HG03558 (cell line): ENCODE results near the gene ZXDC.

Source experiments
- ATAC-seq: cut with Tn5 transposase; IDR thresholded peaks from one replicate; pipeline ENCODE4 v1.9.1; 2021; ENCODE audit warnings: moderate number of reproducible peaks; ENCODE audit not compliant: unreplicated experiment; ENCODE audit errors: extremely low read depth

ZXDC gene

GRCh38 chr3:126421573-126422119 lies 54.0 kb downstream of the ZXDC start:
- no peak for ATAC-seq

GRCh38 chr3:126419886-126420786 lies 55.6 kb downstream of the ZXDC start:
- ATAC-seq: no peak

- ATAC-seq: no peak
Measured at GRCh38 chr3:126419151-126419703, 56.5 kb downstream of the ZXDC start.

- no peak for ATAC-seq
Measured at GRCh38 chr3:126418661-126419131, 57.0 kb downstream of the ZXDC start.

GRCh38 chr3:126417981-126418530 lies 57.6 kb downstream of the ZXDC start:
- ATAC-seq: no peak

- no peak for ATAC-seq
Measured at GRCh38 chr3:126417515-126417914, 58.2 kb downstream of the ZXDC start.

- ATAC-seq: no peak
Measured at GRCh38 chr3:126416943-126417342, 58.7 kb downstream of the ZXDC start.

- no peak for ATAC-seq
Measured at GRCh38 chr3:126415661-126416591, 59.8 kb downstream of the ZXDC start.

GRCh38 chr3:126414961-126415660 lies 60.6 kb downstream of the ZXDC start:
- ATAC-seq: no peak

- no peak for ATAC-seq
Measured at GRCh38 chr3:126414406-126414805, 61.3 kb downstream of the ZXDC start.

GRCh38 chr3:126413693-126414080 lies 62.0 kb downstream of the ZXDC start:
- ATAC-seq: no peak

- no peak for ATAC-seq
Measured at GRCh38 chr3:126412841-126413692, 62.6 kb downstream of the ZXDC start.

GRCh38 chr3:126408099-126408498 lies 67.6 kb downstream of the ZXDC start:
- ATAC-seq: no peak

GRCh38 chr3:126407412-126408044 lies 68.2 kb downstream of the ZXDC start:
- ATAC-seq: no peak

GRCh38 chr3:126406389-126407296 lies 69.0 kb downstream of the ZXDC start:
- ATAC-seq: no peak

- ATAC-seq: no peak
Measured at GRCh38 chr3:126402666-126403302, 72.9 kb downstream of the ZXDC start.

- no peak for ATAC-seq
Measured at GRCh38 chr3:126402178-126402577, 73.5 kb downstream of the ZXDC start.
